Endothelial cell of umbilical vein (primary cell): Measurements from ENCODE around the gene USP4.

Experiments
- CTCF ChIP-seq, 2 donors: IDR thresholded peaks; 1 replicate in 1 of 2; 2 replicates in 1 of 2; pipeline ENCODE4 v1.5.1; 2011; ENCODE audit warnings: low read length in 2 of 2, mild to moderate bottlenecking in 2 of 2, moderate library complexity in 2 of 2, control low read depth in 1 of 2, inconsistent platforms in 1 of 2, low read depth in 1 of 2; ENCODE audit not compliant: insufficient read depth in 1 of 2; ENCODE audit errors: extremely low read depth in 1 of 2
- EZH2 ChIP-seq: IDR thresholded peaks from 2 replicates; pipeline ENCODE4 v1.6.1; 2012; ENCODE audit warnings: borderline replicate concordance, low read depth, mild to moderate bottlenecking, moderate library complexity, low read length, inconsistent platforms; ENCODE audit not compliant: severe bottlenecking
- FOS ChIP-seq: IDR thresholded peaks from 2 replicates; pipeline ENCODE4 v1.6.1; 2011; ENCODE audit warnings: mild to moderate bottlenecking, low read length, moderate library complexity, borderline replicate concordance; ENCODE audit not compliant: insufficient read depth
- GATA2 ChIP-seq: IDR thresholded peaks from 2 replicates; pipeline ENCODE4 v1.7.0; 2011; ENCODE audit warnings: low read depth, mild to moderate bottlenecking, moderate library complexity, mixed read lengths, low read length; ENCODE audit not compliant: insufficient read length, insufficient read depth
- MYC ChIP-seq: IDR thresholded peaks from one replicate; pipeline ENCODE4 v1.6.1; 2011; ENCODE audit warnings: mild to moderate bottlenecking, low read depth, low read length
- POLR2A ChIP-seq: IDR thresholded peaks from 2 replicates; pipeline ENCODE4 v1.6.1; 2012; ENCODE audit warnings: low read depth, mild to moderate bottlenecking, control low read depth, low read length
- POLR2AphosphoS5 ChIP-seq: IDR thresholded peaks from 2 replicates; pipeline ENCODE4 v1.6.1; 2012; ENCODE audit warnings: low read depth, mild to moderate bottlenecking, control low read depth, low read length, moderate library complexity; ENCODE audit not compliant: insufficient read depth

- no peak for TF ChIP-seq EZH2
- TF ChIP-seq POLR2A, result no peak
- TF ChIP-seq MYC, result no peak
- TF ChIP-seq POLR2AphosphoS5, result no peak
- TF ChIP-seq CTCF (IDR thresholded peaks at IDR 0.05; ENCODE audit: extremely low read depth in 1 of 2, insufficient read depth in 1 of 2, low read depth in 1 of 2, low read length in 2 of 2), result no peak
- no peak for TF ChIP-seq FOS
- no peak for TF ChIP-seq GATA2
These were observed 10.7 kb downstream of the USP4 start for GRCh38 chr3:49329186-49329585.
